ENCODE data around the gene ERFL.

Gene ERFL

DNA sequence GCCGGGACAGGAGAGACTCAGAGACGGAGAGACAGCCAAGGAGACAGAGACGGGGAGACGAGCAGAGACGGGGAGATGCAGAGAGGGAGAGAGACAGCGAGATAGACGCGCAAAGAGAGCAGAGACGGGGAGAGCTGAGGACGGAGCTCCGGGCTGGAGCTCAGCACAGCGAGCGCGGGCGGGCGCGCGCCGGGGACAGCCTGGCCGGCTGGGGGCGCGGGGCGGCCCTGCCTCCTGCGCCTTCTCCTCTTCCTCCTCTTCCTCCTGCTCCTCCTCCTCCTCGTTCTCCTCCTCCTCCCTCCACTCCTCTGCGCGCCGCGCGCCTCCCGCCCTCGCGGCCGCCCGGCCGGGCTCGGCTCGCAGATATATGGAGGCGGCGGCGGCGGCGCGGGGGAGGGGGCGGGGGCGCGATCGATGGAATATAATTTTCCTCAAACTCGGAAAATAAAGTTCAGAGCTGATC is at the start of gene ERFL:
Gene ERFL (minus strand): TSS at position 229 of the 463 bp plus-strand sequence. CDS start 15,530 bp downstream, outside the sequence.
- DNase-seq, result peak; percentile 56

DNA sequence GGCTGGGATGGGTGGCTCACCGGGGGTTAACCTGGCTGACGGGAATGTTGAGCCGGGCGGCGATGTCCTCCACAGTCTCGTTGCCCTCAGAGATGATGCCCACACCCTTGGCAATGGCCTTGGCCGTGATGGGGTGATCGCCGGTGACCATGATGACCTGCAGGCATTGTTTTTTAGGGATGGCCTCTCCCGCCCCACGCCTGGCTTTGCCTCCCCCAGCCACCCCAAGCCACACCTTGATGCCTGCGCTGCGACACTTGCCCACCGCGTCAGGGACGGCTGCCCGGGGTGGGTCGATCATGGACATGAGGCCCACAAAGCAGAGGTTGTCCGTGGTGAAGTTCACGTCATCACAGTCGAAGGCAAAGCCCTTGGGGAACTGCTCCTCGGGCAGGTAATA is 49.7 kb upstream of the ERFL start:
- DNase-seq, result no peak

GRCh38 chr19:41974652-41975051 is 46.4 kb upstream of the ERFL start:
- DNase-seq, result no peak

GRCh38 chr19:41971363-41971762 is 43.1 kb upstream of the ERFL start:
- DNase-seq, result no peak

- DNase-seq, result no peak
These were observed 41.7 kb upstream of the ERFL start for GRCh38 chr19:41969772-41970458.

DNA sequence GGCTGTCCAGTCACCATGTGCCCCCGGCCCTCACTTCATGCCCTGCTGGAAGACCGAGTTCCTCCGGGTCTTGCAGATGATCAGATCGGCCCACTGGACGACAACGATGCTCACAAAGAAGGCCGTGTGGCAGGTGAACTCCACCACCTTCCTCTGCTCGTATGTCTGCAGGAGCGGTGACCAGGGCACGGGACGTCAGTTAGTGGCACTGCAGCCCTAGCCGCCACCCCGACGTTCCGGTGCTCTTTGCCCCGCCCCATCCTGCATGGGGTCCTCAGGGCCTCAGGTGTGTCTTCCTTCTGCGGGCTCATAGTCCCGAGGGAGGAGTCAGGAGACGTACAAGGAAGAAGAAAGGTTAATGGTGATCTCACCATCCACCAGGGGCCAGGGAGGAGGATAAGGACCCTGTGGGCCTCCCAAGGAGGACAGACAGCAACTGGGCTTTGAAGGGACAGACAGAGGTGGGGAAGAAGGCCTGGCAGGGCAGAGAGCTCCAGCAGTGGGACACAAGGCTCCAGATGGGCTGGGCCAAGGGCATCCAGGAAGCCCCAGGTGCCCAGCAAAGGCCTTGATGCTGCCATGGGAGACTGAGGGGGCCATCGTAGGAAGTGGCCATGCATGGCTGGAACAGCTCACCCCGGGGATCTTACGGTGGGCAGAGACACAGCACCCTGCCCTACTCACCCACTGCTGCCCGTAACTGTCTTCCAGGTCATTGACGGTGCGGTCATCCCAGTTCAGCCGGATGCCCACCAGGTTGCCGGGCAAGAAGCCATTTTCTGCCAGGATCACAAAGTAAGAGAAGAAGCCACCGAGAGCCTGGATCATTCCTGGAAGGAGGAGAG is 40.7 kb upstream of the ERFL start:
- DNase-seq, result no peak

- no peak for DNase-seq
These were observed 39.0 kb upstream of the ERFL start for GRCh38 chr19:41967054-41967783.

DNA sequence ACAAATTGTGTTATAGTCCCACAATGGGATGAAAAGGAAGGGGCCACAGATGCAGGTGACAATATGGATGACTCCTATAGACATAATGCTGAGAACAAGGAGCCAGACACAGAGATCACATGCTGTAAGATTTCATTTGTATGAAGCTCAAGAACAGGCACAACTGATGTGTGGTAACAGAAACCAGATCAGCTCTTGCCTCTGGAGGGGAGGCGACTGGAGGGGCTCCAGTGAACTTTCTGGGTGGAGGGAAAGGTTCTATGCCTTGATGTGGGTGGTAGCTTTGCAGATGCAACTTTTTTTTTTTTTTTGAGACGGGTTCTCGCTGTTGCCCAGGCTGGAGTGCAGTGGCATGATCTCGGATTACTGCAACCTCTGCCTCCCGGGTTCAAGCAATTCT is 36.9 kb upstream of the ERFL start:
- no peak for DNase-seq

DNA sequence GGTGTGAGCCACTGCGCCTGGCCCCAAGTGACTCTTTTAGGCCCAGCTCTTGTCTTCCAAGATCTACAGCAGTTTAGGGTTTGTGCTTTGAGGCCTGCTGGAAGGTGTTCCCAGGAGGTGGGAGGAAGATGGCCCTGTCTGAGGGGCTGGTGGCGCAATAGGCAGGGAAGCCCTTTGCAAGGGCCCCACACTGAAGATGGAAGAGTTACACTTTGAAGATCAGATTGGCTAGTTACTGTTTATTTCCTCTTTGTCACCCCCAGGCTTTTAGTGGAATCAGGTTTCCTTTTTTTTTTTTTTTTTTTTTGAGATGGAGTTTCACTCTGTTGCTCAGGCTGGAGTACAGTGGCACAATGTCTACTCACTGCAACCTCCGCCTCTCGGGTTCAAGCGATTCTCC is 32.7 kb upstream of the ERFL start:
- no peak for DNase-seq

GRCh38 chr19:41959056-41960053 is 31.1 kb upstream of the ERFL start, which contains the start of gene RABAC1:
RABAC1 (minus strand) TSS chr19:41959321; CDS start chr19:41959292, 29 bp downstream.
- DNase-seq, result peak; percentile 93

- DNase-seq, result peak; percentile 94
These were observed 30.3 kb upstream of the ERFL start for GRCh38 chr19:41958367-41959055.

- peak; percentile 61 for DNase-seq
These were observed 29.7 kb upstream of the ERFL start for GRCh38 chr19:41957838-41958366.

- DNase-seq, result no peak
These were observed 29.1 kb upstream of the ERFL start for GRCh38 chr19:41957161-41957837.

- no peak for DNase-seq
These were observed 28.4 kb upstream of the ERFL start for GRCh38 chr19:41956621-41957020.

DNA sequence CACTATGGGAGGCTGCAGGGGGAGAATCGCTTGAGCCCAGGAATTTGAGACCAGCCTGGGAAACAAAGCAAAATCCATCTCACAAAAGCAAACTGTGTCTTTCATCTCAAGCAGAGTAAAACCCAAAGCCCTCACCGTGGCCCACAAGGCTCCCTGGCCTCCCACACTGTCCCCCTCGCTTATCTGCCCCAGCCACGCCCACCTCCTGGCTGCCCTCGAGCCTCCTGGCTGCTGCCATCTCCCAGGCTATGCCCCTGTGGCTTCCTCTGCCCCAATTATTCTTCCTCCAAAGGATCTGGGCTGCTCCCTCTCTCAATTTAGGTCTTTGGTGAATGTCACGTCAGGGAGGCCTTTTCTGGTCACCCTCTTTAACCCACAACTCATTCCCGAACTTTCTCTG is 27.3 kb upstream of the ERFL start:
- DNase-seq, result no peak

DNA sequence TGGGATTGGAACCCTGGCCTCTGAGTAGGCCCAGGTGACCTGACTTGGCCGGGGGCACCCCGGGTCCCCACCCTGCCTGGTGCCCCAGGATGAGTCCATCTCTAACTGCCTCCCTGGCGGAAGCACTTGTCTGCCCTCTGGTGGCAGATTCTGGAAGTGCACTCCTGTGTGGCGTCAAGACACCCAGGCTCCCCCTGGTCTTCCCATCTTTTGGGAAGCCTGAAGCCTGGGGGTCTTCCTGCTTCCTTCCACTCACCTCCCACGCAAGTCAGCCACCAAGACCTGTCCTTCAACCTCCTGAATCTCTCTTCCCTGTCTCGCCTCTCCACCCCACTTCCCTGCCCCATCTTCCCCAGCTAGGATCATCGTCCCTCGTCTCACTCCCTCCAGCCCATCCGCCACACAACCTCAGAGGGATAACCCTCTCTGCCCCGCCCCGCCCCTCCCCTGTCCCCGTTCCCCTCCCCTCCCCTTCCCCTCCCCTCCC is 23.5 kb upstream of the ERFL start:
- peak; percentile 91 for DNase-seq

GRCh38 chr19:41947091-41947490 is 18.8 kb upstream of the ERFL start:
- no peak for DNase-seq

- peak; percentile 94 for DNase-seq
These were observed 17.0 kb upstream of the ERFL start for GRCh38 chr19:41945135-41945766.

GRCh38 chr19:41944336-41944735 is 16.1 kb upstream of the ERFL start:
- no peak for DNase-seq

Data from stimulated activated CD4-positive, alpha-beta T cell treated with anti-CD3 and anti-CD28 coated beads, Interleukin-15, amount 100 ng/mL, for 24 hours (primary cell).